Endometrium (tissue), 2 donors: ENCODE measurements around the gene CDC5L.

Experiments
- FAIRE-seq: peaks from 2 replicates; lab custom pipeline; 2012; peaks lifted over from hg19 to GRCh38; lab: Jason Lieb, UNC
- donor health status: control.
- donor health status: control.

CDC5L gene

DNA sequence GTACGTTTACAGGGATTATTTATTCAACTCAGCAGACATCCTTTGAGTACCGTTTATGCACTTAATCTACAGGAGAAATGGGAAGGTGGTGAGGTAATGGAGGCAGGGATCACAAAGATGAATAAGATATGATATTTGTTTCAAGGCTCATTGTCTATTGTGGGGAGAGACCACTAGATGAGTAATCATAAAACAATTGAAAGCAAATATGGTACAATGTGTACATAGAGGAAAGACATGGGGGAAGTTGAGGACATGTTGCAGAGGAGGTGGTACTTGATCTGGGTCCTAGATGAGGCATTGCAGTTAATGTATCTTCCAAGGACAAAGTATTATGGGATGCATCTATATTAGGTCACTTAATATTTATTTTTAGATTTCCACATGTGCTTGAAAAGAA lies 13.7 kb upstream of the CDC5L start:
- FAIRE-seq, result no peak

DNA sequence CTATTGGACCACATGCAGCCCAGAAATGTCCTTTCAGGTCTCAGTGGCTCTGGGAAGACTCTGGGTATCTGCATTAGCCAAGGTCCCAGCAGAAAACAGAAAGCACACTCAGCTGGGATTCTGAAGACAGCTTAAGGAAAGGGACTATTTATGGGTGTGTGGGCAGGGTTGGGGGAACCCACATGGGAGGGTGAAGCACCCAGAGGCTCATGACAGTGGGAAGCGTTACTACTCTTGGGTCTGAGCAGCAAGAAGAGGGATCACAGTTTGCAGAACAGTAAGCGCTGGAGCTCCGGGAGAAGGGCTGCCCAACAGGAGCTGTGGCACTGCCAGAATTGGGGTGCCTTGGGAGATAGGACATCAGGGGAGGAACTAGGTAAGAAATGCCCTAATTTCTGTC lies 12.4 kb upstream of the CDC5L start:
- no peak for FAIRE-seq

DNA sequence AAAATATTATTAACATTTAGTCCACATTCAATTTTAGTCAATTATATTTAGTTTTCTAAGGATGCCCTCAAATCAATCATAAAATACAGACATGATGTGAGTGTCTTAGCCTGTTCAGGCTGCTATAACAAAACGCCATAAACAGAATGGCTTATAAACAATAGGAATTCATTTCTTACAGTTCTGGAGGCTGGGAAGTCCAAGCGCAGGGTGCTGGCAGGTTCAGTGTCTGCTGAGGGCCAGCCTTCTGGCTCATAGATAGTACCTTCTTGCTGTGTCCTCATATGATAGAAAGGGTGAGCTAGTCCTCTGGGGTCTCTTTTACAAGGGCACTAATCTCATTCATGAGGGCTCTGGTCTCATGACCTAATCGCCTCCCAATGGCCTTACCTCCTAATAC lies 10.0 kb upstream of the CDC5L start:
- FAIRE-seq, result no peak

DNA sequence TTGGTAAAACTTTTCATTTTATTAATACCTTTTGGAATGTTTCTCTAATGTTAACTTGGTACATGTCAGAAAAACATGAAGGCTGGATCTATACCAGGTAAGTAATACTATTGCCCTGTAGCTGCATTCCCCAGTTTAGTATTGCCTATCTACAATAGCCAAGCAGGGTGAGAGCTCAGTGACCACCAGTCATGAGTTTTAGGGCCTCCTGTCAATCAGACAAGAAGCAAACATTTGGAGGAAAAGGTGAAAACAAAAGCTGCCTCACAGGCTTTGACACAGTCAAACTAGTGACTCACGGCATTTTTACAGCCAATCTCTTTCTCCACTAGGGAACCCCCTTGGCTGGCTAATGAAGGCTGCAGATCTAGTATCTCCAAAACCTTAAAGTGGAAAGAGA lies 9.5 kb upstream of the CDC5L start:
- no peak for FAIRE-seq

DNA sequence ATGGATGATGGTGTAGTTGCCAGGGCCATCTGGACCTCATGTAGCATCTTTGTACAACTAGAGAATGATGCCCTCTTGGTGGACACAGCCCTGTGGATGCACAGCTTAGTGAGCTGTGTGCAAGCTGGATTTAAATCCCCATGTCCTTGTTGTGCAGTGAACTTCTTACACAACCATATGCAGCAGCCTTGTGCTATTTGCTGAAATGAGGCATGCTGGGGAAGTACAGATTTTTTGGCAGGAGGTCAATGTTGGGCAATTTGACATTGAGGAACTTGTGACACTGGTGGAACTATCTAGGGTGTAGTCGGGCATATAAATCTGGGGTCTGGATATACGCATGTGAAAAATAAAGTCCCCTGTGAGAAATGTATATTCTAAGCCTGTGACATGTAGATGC lies 5.8 kb upstream of the CDC5L start:
- no peak for FAIRE-seq

DNA sequence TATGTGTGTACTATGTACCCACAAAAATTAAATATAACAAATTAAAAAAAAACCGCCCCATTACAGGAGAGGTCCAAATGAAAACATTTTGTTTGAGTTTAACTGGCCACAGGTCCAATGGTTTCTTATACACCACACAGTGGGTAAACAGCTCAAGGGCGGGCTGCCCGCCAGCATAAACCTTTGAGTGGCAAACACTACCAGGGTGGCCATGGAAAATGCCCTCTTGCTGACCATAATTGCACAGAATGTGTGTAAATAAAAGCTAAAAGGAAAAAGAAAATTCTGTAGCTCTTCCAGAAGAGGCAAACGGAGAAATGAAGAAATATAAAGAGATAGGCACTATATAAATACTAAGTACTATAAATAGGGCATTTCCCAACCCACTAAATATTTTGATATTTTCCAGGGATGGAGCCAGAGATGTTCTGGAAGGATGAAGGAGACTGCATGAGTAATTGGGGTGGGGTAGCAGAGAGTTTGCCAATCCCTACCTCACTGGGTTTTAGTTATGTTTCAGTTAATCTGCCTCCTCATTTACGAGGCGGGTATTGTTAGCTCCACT lies 1.1 kb upstream of the CDC5L start:
- FAIRE-seq, result no peak

DNA sequence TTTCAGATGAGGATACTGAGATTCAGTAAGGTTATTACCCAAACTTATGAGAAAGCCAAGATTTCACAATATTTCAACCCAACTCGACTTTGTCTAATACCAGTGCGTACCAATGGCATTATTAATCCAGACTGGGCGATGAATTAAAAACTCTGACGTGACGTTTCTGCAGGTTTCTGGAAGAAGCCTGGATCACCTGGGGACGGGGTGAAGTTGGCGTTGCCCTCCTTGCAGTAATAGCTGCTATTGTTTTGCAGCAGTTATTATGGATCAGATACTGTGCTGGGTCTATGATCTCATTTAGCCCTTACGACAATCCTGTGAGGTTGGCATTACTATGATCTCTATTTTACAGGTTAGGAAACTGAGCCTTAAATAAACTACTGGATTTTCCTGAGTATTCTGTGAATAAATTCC lies 569 bp upstream of the CDC5L start:
- no peak for FAIRE-seq

DNA sequence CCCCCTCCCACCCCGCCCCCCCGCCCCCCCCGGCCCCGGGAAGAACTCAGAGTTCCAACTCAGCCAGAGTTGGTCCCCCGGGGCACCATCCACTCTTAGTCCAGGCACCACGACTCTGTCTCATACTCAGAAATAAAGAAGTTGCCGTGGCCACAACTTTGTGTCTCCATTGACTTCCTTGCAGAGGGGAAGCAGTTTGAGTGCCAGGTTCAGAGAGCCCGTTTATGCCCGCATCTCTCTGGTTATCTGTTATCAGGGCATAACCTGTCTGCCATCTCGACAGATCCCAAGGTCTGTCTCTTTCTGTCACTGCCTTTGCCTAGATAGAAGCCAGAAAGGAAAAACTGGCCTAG lies 605 bp downstream of the CDC5L start:
- no peak for FAIRE-seq

DNA sequence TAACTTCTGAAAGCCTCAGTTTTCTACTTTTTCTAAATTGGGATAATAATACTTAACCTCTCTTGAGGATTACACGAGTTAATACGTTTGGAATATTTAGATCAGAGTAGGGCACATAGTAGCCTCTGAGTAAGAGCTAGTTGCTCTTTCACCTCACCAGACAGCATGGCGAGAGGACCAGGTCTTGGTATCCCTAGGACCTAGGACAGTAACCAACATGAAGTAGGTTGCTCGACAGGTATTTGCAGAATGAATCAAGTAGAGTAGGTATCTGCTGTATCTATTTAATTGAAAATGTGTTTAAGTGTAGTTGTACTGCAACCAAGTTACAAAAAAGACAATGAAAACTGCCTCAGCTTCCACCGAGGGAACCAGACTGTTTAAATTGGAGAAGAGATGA lies 1.4 kb downstream of the CDC5L start:
- no peak for FAIRE-seq

DNA sequence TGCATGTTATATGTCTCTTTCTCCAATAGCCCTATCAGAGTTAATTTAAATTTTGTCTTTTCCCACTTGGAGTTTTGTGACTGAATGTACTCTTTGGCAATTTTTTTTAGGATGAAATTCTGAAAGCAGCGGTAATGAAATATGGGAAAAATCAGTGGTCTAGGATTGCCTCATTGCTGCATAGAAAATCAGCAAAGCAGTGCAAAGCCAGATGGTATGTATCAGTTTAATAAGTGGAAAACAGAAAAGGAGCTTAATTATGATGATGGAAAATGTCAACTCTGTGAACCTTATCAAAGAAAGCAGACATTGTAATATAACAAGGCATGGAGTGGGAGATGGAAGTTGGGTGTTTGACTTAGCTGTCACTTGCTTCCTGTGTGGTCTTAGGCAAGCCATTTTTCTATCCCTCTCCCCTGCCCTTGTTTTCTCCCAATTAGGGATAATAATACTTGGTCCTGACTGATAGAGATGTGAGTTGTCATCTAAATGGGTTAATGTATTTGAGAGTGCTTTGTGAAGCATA lies 2.7 kb downstream of the CDC5L start:
- no peak for FAIRE-seq

DNA sequence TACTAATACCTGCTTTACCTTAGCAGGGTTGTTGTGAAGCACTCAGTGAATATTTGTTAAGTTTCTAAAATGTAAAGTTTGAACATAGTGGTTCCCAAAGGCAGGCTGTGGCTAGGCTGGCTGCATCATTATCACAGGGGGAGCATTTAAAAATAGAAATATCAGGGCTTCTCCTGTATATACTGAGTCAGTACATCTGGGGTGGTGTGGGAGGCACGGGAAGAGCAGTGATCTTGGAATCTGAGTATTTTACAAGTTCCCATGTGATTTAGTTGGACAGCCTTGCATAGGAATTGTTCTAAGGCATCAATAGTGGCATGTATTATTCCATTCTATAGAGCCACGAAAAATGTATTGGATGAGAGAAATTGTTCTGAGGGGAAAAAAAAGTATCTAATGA lies 8.0 kb downstream of the CDC5L start:
- no peak for FAIRE-seq

DNA sequence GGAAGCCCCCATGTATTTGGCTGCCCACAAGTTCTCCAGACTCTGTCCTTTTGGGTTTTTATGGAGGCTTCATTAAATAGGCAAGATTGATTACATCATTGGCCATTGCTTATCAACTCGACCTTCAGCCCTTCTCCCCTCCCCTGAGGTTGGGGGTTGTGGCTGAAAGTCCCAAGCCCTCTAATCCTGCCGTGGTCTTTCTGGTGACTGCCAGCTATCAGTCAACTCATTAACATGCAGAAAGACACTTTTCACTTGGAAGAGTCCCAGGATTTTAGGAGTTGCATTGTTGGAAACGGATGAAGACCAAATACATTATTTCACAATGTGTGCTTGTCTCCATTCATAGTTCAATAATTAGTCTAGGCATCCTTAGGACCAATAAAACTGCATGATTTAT lies 9.5 kb downstream of the CDC5L start:
- no peak for FAIRE-seq

DNA sequence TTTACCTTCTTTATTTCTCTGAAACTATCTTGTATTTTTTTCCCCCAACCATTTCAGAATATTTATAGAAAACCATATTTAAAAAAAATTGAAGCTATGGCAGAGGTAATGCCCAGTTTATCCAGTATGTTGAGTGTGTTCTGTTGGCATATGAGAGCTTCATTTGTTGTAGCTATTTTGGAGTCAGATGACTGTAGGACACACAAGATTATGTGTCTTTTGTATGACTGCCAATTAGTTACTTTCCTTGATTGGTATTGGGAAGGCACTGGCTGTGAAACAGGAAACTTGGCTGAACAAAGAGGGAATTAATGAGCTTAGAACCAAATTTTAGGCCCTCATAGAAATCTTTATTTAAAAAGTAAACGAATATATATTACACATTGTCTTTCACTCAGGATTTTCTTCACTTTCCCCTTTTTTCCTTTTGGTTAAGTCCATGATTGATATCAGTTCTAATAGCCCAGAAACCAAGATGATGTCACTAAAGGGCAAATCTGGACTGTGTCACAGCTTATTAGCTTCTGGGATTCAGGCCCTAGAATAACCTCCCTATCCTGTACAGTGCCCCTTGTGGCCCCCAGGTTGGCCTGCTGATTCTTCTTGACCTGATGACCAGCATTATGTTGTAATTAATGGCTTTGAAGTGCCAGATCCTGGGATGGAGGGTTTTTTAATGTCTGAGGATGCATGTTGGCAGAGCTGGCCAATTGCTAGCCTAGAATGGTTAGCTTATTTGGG lies 10.1 kb downstream of the CDC5L start:
- no peak for FAIRE-seq

DNA sequence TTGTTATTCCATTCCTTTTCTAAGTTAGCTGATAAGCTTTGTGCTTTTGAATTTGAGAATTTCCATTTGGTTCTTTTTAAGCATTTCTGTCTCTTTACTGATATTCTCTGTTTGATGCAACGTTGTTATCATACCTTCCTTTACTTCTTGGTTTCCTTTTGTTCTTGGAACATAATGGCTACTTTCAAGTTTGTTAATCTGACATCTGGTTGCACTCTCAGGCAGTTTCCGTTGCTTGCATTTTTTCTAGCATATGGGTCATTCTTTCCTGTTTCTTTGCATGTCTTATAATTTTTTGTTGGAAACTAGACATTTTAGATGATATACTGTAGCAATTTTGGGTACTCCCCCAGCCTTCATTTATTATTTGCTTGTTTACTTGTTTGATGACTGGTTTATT lies 12.5 kb downstream of the CDC5L start:
- FAIRE-seq, result no peak

DNA sequence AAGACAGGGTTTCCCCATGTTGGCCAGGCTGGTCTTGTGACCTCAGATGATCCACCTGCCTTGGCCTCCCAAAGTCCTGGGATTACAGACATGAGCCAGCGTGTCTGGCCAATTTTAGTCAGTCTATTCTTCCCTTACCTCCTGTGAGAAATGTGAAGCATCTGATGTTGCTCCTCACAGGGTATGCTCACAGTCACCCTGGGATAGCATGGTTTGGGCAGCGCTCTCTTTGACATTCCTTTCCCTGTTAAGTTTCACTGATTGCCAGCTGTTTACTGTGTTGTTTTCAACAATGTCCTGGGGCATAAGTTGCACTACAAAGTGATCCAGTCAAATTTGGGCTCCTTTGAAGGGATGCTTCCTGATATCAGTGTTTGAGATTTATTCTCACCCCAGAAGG lies 13.1 kb downstream of the CDC5L start:
- no peak for FAIRE-seq

DNA sequence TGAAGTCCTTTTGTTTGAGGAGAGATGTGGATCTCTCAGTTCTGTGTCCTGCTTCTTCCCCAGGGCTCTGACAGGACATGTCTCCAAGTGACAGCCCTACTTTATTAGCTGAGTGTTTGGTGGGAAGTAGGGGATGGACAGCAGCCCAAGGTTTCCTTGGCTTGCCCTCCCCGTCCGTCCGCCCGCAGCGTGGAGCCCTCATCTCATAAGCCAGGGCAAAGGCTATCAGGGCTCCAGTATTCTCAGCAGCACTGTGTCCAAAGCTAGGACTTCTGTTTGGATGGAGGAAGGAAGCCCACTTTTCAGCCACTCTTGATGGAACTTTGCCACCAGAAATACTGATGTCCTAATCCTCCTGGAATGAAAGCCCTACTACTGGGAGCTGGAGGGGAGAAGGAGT lies 13.6 kb downstream of the CDC5L start:
- no peak for FAIRE-seq

DNA sequence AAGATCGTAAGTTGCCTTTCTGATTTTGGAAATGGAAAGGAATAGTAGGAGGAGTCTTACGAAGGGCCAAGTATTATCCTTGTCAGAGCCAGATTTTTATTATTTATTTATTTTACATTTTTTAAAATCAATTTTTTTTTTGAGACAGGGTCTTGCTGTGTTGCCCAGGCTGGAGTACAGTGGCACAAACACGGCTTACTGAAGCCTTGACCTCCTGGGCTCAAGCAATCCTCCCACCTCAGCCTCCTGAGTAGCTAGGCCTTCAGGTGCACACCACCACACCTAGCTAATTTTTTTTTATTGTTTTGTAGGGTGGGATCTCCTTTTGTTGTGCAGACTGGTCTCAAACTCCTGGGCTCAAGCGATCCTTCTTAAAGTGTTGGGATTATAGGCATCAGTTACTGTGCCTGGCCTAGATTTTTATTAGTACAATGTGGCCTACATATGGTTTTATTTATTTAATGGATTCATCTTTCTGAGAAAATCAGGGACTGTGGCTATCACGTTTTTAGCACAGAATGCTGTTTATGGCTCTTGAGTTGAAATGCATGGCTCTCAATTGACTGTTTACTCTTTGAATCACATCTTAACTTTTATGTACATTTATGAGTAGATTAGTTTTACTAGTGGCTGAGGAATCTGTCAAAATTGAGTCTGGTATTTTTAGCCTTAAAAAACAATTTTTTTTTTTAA lies 16.7 kb downstream of the CDC5L start:
- FAIRE-seq, result no peak

DNA sequence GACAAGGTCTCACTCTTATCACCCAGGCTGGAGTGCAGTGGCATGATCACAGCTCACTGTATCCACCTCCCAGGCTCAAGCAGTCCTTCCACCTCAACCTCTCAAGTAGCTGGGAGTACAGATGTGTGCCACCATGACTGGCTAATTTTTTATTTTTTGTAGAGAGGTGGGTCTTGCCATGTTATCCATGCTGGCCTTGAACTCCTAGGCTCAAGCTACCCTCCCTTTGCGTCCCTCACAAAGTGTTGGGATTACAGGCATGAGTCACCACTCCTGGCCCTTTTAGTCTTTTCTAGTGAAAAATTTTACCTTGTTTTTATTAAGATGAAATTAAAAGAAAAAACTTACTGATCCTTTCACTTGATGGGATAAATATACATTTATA lies 17.2 kb downstream of the CDC5L start:
- FAIRE-seq, result no peak

DNA sequence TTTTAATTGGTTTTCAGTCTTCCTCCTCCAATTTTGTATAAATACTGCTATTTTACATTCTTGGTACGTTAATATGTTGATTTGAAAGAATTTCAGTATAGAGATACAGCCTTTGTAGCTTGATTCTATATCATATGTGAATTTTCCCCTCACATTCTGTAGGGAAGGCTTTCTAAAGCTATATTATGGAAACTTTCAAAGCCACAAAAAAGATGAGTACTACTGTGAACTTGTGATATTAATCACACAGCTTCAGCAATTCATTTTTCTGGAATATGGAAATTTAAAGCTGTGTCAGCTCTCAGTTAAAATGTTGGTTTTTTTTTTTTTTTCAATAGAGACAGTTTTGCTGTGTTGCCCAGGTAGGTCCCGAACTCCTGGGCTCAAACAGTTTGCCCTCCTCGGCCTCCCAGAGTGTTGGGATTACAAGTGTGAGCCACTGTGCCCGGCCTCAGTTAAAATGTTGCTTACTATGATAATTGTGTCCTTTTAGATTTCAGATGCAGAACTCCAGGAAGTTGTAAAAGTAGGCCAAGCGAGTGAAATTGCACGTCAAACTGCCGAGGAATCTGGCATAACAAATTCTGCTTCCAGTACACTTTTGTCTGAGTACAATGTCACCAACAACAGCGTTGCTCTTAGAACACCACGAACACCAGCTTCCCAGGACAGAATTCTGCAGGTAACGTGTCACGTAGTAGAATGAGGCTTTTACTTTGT lies 20.6 kb downstream of the CDC5L start:
- FAIRE-seq, result no peak

DNA sequence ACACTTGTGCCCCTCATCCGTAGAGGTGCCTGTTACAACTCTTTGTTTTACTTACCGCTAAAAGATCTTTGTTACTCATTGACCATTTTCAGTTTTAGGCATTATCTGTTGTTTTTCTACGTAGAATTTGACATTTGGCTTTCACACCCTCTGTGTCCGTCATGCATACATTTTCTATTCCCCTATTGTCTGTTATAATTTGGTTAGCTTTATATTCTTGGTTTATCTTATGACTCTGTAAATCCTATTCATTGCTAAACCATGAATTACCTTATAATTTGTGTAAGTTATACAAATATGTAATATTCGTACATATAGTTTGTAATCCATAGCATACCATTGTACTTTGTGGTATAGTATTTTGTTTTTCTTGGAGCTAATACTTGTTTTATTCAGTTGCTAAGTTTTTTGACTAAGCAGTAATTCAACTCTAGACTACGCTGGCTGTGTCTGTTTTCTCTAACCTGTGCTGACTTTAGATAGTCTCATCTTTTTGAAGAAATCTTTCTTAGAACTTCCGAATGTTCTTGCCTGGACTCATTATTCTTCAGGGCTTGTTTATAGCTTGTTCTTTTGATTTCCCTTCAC lies 21.8 kb downstream of the CDC5L start:
- no peak for FAIRE-seq

DNA sequence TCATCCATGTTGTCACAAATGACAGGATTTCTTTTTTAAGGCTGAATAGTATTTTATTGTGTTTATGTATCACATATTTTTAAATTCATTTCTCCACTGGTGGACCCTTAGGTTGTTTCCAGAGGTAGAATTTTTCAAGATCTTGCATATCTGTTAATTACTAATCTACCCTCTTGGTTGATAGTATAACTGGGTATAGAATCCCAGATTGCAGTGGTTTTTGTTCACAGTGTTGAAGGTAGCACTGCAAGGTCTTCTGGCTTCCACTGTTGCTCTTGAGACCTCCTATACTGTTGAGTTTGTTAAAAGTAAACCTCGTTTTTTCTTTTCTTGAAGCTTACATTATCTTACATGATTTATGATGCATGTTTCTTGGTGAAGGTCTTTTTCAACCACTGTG lies 22.9 kb downstream of the CDC5L start:
- FAIRE-seq, result no peak

DNA sequence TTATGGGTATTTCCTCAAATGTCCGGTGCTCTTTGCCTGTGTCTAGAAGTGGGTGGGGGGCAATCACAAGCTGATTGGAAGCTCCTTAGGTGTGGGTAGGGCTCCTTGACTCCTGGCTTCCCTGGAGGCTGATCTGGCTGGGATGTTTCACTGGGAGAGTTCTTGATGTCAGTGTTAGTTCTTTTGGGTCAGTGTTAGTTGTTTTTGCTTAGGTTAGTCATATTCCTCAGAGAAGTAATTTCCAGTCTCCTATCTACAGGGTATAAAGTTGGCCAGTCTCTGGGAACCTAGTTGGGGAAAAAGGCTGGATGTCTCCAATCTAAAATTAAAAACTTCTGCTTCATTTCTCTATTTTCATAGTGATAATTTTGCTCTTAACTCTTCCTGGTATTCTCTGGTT lies 23.6 kb downstream of the CDC5L start:
- no peak for FAIRE-seq

DNA sequence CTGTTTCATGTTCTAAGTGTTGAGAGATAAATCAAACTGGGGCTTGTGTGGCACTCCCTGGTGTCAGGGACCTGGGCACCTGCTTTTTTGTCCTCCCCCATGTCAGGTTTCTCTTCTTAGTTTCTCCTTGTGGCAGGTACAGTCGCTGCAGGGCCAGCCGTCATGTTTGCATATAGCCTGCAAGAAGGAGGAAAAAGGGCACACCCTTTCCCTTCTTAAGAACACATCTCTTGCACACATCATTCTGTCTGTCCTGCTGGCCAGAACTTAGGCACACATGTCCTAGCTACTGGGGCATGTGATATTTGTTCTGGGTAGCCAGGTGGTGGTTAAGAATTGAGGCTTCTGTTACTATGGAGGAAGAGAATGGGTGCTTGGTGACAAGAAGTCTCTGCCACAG lies 27.9 kb downstream of the CDC5L start:
- no peak for FAIRE-seq
